IMR-90 (cell line): ENCODE results near the gene DCP2. TPM values are rescaled to one million over a fixed set of nuclear protein-coding genes. Genes with fewer than 3 reads are reported as not detected.

Source experiments
- ATAC-seq: fragments of 200-7000 bp; cut with Tn5 transposase; 2 replicates; pipeline ENCODE4 v1.9.1; 2020; ENCODE audit warnings: low read depth, mild to moderate bottlenecking, moderate library complexity
- BruUV-seq: library from RNA; stranded (reverse); fragments of 400-500 nt; replicated peaks from 2 replicates; lab custom pipeline; 2021; lab: Mats Ljungman, UMichigan
- CTCF ChIA-PET: fragments of 300-600 bp; formaldehyde crosslinking; extraction: SDS; loops from one replicate; lab custom pipeline; 2021; ENCODE audit warnings: antibody characterized with exemption; lab: Yijun Ruan, JAX
- POLR2A ChIA-PET: fragments of 300-600 bp; sonication (Branson Sonifier 250); formaldehyde crosslinking; loops from one replicate; lab custom pipeline; 2022; ENCODE audit warnings: antibody characterized with exemption; ENCODE audit not compliant: unreplicated experiment; lab: Charles Lee
- DNase-seq: peaks from one replicate; pipeline ENCODE4 v3.0.0; 2013
- H2AFZ ChIP-seq: replicated peaks from 2 replicates; pipeline ENCODE3; 2013; ENCODE audit warnings: low read length, mild to moderate bottlenecking; ENCODE audit not compliant: poor library complexity
- H2AK5ac ChIP-seq: 2 replicates; pipeline ENCODE4 v1.6.1; 2013; ENCODE audit warnings: low read depth, low read length, inconsistent platforms
- H2AK9ac ChIP-seq: replicated peaks from 2 replicates; pipeline ENCODE3; 2013; ENCODE audit warnings: mild to moderate bottlenecking, low read depth, low read length, moderate library complexity; ENCODE audit not compliant: poor library complexity
- H2BK120ac ChIP-seq: 2 replicates; pipeline ENCODE4 v1.6.1; 2013; ENCODE audit warnings: low read depth, low read length, inconsistent platforms
- H2BK15ac ChIP-seq: 3 replicates; pipeline ENCODE4 v1.6.1; 2013; ENCODE audit warnings: low read depth, low read length, inconsistent platforms
- H2BK20ac ChIP-seq: 2 replicates; pipeline ENCODE4 v1.6.1; 2013; ENCODE audit warnings: low read depth, mild to moderate bottlenecking, inconsistent platforms, low read length, moderate library complexity
- H2BK5ac ChIP-seq: 2 replicates; pipeline ENCODE4 v1.6.1; 2013; ENCODE audit warnings: mild to moderate bottlenecking, low read depth, low read length, inconsistent platforms; ENCODE audit not compliant: poor library complexity, severe bottlenecking
- H3K14ac ChIP-seq: replicated peaks from 2 replicates; pipeline ENCODE4 v1.6.1; 2013; ENCODE audit warnings: low read depth, low read length, inconsistent platforms
- H3K18ac ChIP-seq: 2 replicates; pipeline ENCODE4 v1.6.1; 2013; ENCODE audit warnings: low read depth, low read length, control low read depth
- H3K23ac ChIP-seq: 2 replicates; pipeline ENCODE4 v1.6.1; 2013; ENCODE audit warnings: low read depth, low read length, inconsistent platforms
- H3K27ac ChIP-seq: 2 replicates; pipeline ENCODE4 v1.5.1; 2013; ENCODE audit warnings: mild to moderate bottlenecking, control low read depth, low read length; ENCODE audit not compliant: insufficient read depth
- H3K27me3 ChIP-seq: 2 replicates; pipeline ENCODE4 v1.6.1; 2013; ENCODE audit warnings: low read length; ENCODE audit not compliant: control insufficient read depth, insufficient read depth
- H3K36me3 ChIP-seq: 2 replicates; pipeline ENCODE4 v1.6.1; 2013; ENCODE audit warnings: low read length, mixed read lengths; ENCODE audit not compliant: control insufficient read depth, insufficient read depth
- H3K4ac ChIP-seq: 2 replicates; pipeline ENCODE4 v1.6.1; 2013; ENCODE audit warnings: low read depth, low read length, inconsistent platforms
- H3K4me1 ChIP-seq: 2 replicates; pipeline ENCODE4 v1.6.1; 2013; ENCODE audit warnings: low read length, mixed read lengths; ENCODE audit not compliant: control insufficient read depth, insufficient read depth
- H3K4me2 ChIP-seq: 2 replicates; pipeline ENCODE4 v1.6.1; 2013; ENCODE audit warnings: low read depth, mild to moderate bottlenecking, control low read depth, low read length, moderate library complexity
- H3K4me3 ChIP-seq: 2 replicates; pipeline ENCODE4 v1.5.1; 2013; ENCODE audit warnings: low read depth, mild to moderate bottlenecking, control low read depth, low read length, moderate library complexity; ENCODE audit not compliant: insufficient read depth
- H3K56ac ChIP-seq: 2 replicates; pipeline ENCODE4 v1.6.1; 2013; ENCODE audit warnings: low read length, inconsistent platforms; ENCODE audit not compliant: insufficient read depth; ENCODE audit errors: extremely low read depth
- H3K79me1 ChIP-seq, 2 experiments: 2 replicates each; pipeline ENCODE4 v1.6.1; 2013; ENCODE audit warnings: low read length in 2 of 2, inconsistent platforms in 1 of 2, low read depth in 1 of 2
- H3K9ac ChIP-seq: 2 replicates; pipeline ENCODE4 v1.6.1; 2013; ENCODE audit warnings: low read depth, low read length, control low read depth
- H3K9me1 ChIP-seq: 2 replicates; pipeline ENCODE4 v1.6.1; 2013; ENCODE audit warnings: low read length, inconsistent platforms; ENCODE audit not compliant: insufficient read depth
- H3K9me3 ChIP-seq: 2 replicates; pipeline ENCODE4 v1.6.1; 2013; ENCODE audit warnings: low read length; ENCODE audit not compliant: control insufficient read depth, insufficient read depth
- H4K20me1 ChIP-seq: 2 replicates; pipeline ENCODE4 v1.6.1; 2013; ENCODE audit warnings: low read length, inconsistent platforms; ENCODE audit not compliant: insufficient read depth
- H4K5ac ChIP-seq: 2 replicates; pipeline ENCODE4 v1.6.1; 2013; ENCODE audit warnings: mild to moderate bottlenecking, low read depth, low read length, control low read depth
- H4K8ac ChIP-seq, 2 experiments: 2 replicates each; pipeline ENCODE4 v1.6.1; 2013; ENCODE audit warnings: low read depth in 2 of 2, low read length in 2 of 2, control low read depth in 1 of 2, inconsistent platforms in 1 of 2
- H4K91ac ChIP-seq: 2 replicates; pipeline ENCODE4 v1.6.1; 2013; ENCODE audit warnings: low read depth, low read length, inconsistent platforms; ENCODE audit not compliant: insufficient read depth
- FOS ChIP-seq: fragments of 150-350 bp; IDR thresholded peaks from 2 replicates; pipeline ENCODE4 v1.6.1; 2016; ENCODE audit warnings: low read depth, low read length
- MAZ ChIP-seq: IDR thresholded peaks from 2 replicates; pipeline ENCODE4 v1.6.1; 2012; ENCODE audit warnings: low read depth, mild to moderate bottlenecking, low read length, improper control_type of control experiment, moderate library complexity, borderline replicate concordance
- WGBS, 2 experiments: methylation state at CpG; one replicate each; pipeline versions ENCODE4 v1.1.5 to v1.1.7; 2013; ENCODE audit warnings: missing lambda C conversion rate in 2 of 2; ENCODE audit not compliant: insufficient read length in 1 of 2; ENCODE audit errors: extremely low coverage in 2 of 2; 5-methylcytosine and 5-hydroxymethylcytosine counted together
- dilution Hi-C: fragments of 300-500 bp; cut with HindIII; formaldehyde crosslinking; loops from one replicate; pipeline ENCODE4 v1.14.3; 2018; ENCODE audit warnings: low sequenced_read_pairs; ENCODE audit not compliant: unreplicated experiment
- in situ Hi-C: fragments of 300-500 bp; cut with MboI; formaldehyde crosslinking; loops from 3 replicates; pipeline ENCODE4 v1.14.3; 2019; ENCODE audit warnings: low sequenced_read_pairs, inconsistent platforms, mixed read lengths
- intact Hi-C: fragments of 100-400 bp; cut with micrococcal nuclease; formaldehyde crosslinking; loops from 2 replicates; pipeline ENCODE4 v1.10.0; 2022
- polyA plus RNA-seq, 3 experiments: library from polyadenylated mRNA; depleted of rRNA; stranded (reverse); fragments of >200 nt; gene quantifications; 2 replicates each; pipeline ENCODE4 v1.2.3, GENCODE V29; 2012; ENCODE audit warnings: low replicate concordance in 1 of 3
- total RNA-seq: library from RNA; depleted of rRNA; stranded (reverse); fragments of >200 nt; gene quantifications from 2 replicates; pipeline ENCODE4 v1.2.3, GENCODE V29; 2012

The DCP2 gene
- total and polyA plus RNA-seq, 2 of the 4 experiments (the other 2 are of a cell fraction) = 6.9 to 18.6 TPM

DNA sequence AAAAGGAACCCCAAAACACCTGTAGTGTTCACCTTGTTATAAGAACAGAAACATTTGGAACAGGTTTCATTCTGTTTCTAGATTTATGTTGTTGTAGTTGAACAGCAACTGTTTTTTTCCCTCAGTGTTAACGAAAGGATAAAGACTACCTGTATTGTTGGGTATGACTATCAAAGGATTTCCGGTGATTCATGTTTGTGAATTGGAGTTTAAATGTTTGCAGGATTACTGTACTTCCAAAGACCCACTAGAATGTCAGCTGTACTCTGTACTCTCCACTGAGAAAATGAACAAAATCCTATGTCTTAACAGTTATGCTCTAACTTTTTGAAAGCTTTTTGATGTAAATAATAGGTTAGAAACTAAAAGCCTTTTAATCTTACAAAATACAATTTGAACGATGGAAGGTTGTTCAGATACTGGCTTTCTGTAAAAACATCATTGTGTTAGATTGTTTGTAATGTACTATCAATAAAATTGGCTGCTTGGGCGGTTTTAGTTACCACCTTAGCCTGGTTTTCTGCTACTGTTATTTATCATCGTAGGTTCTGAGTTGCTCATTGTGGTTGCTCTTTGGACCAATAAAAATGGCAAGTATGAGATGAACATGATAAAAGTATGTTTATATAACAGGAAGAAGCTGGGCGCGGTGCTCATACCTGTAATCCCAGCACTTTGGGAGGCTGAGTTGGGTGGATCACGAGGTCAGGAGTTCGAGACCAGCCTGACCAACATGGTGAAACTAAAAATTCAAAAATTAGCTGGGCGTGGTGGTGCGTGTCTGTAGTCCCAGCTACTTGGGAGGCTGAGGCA, 44.1 kb downstream of the DCP2 start:
- H3K56ac ChIP-seq = peak overlapping the region; percentile 20; the same call in 1 of the 2 replicates
- dilution Hi-C loops (no loop called here), intact Hi-C loops (no loop called here), in situ Hi-C loops (no loop called here)
- H2BK5ac ChIP-seq = peak overlapping the region; percentile 87
- peak overlapping the region; percentile 4; the same call in 1 of the 2 replicates for H3K9ac ChIP-seq
- no peak overlapping the region; the same call in 1 of the 2 replicates for H2AK5ac ChIP-seq
- peak overlapping the region; percentile 20 for H3K27ac ChIP-seq
- H2AFZ ChIP-seq = no peak overlapping the region
- TF ChIP-seq MAZ (no peak), FOS (peak; percentile 67)
- no TSS peak for BruUV-seq
- peak overlapping the region; percentile 84; the same call in 1 of the 2 replicates for H3K4me2 ChIP-seq
- WGBS, 2 experiments = 90% methylated on average over 2 of the region's 11 CpGs; no CpG with 5 or more reads in 1 of the 2 experiments
- H2AK9ac ChIP-seq = no peak overlapping the region
- H4K91ac ChIP-seq = peak overlapping the region; percentile 71
- peaks cover 6% of the 10 kb centered on the region for H3K9me1 ChIP-seq
- no peak overlapping the region for H3K4me3 ChIP-seq
- H3K18ac ChIP-seq = peak overlapping the region; percentile 80; the same call in 1 of the 2 replicates
- H3K9me3 ChIP-seq = no peaks in the 10 kb centered on the region
- no peak overlapping the region; the same call in 2 of the 3 replicates for H2BK15ac ChIP-seq
- peak overlapping the region; percentile 18 for H3K14ac ChIP-seq
- H2BK120ac ChIP-seq = peak overlapping the region; percentile 74
- peaks cover 7% of the 10 kb centered on the region for H3K4me1 ChIP-seq
- H3K4ac ChIP-seq = peak overlapping the region; percentile 63
- peak; percentile 87 for DNase-seq
- no peaks in the 10 kb centered on the region for H4K20me1 ChIP-seq
- H4K5ac ChIP-seq = peak overlapping the region; percentile 76; the same call in 1 of the 2 replicates
- H3K23ac ChIP-seq = no peak overlapping the region
- peak; percentile 89 for ATAC-seq
- peak overlapping the region; percentile 43 to 76; a peak in 3 of 4 replicates for H4K8ac ChIP-seq
- peak overlapping the region; percentile 23; the same call in 1 of the 2 replicates for H2BK20ac ChIP-seq
- peaks cover 9% of the 10 kb centered on the region for H3K36me3 ChIP-seq
- POLR2A ChIA-PET = no interaction called here
- CTCF ChIA-PET = interaction anchor here (1.0 kb wide), 1 partner anchor 45 kb away, joined by 3 read pairs; no protein-coding TSS in a partner anchor
- H3K79me1 ChIP-seq = peaks cover 14 to 26% of the 10 kb centered on the region in 2 experiments; a peak in 3 of 4 replicates
- H3K27me3 ChIP-seq = no peaks in the 10 kb centered on the region
